HepG2 (cell line): Measurements from ENCODE around the gene MLYCD. TPM values are rescaled to one million over a fixed set of nuclear protein-coding genes. Genes with fewer than 3 reads are reported as not detected.

Experiments
- BORCS8-MEF2B ChIP-seq: sonication (generic); formaldehyde crosslinking; IDR thresholded peaks from 2 replicates; pipeline ENCODE4 v1.8.0; 2022; ENCODE audit warnings: mild to moderate bottlenecking, missing genetic modification reagents
- KLF13 ChIP-seq: sonication (generic); formaldehyde crosslinking; IDR thresholded peaks from 2 replicates; pipeline ENCODE4 v1.4.0; 2020; ENCODE audit warnings: mild to moderate bottlenecking, missing genetic modification reagents
- MBNL3 ChIP-seq: fragments of 250-450 bp; sonication (Bioruptor Pico); conservative IDR thresholded peaks from 2 replicates; pipeline ENCODE4 v1.8.0; 2022; ENCODE audit warnings: mild to moderate bottlenecking, inconsistent platforms
- MEIS1 ChIP-seq: sonication (generic); formaldehyde crosslinking; IDR thresholded peaks from 2 replicates; pipeline ENCODE4 v1.9.0; 2021; ENCODE audit warnings: mild to moderate bottlenecking, missing genetic modification reagents, moderate library complexity, borderline replicate concordance
- SNAPC2 ChIP-seq: sonication (generic); formaldehyde crosslinking; IDR thresholded peaks from 2 replicates; pipeline ENCODE4 v1.8.1; 2022; ENCODE audit warnings: mild to moderate bottlenecking, missing genetic modification reagents
- ZMYM2 ChIP-seq: sonication (generic); formaldehyde crosslinking; IDR thresholded peaks from 2 replicates; pipeline ENCODE4 v1.8.0; 2022; ENCODE audit warnings: mild to moderate bottlenecking, missing genetic modification reagents
- ZNF274 ChIP-seq: sonication (generic); formaldehyde crosslinking; IDR thresholded peaks from 2 replicates; pipeline ENCODE4 v1.5.1; 2020; ENCODE audit warnings: mild to moderate bottlenecking, missing genetic modification reagents
- ZNF441 ChIP-seq: sonication (generic); formaldehyde crosslinking; IDR thresholded peaks from 2 replicates; pipeline ENCODE4 v1.7.0; 2021; ENCODE audit warnings: missing genetic modification reagents, borderline replicate concordance
- polyA plus RNA-seq, 8 experiments: library from polyadenylated mRNA; depleted of rRNA in 3 of 8; stranded (reverse) in 7 of 8; unstranded in 1 of 8; fragments of >200 nt; fragmentation: Illumina TruSeq in 4 of 8; extraction: Trizol in 4 of 8; gene quantifications; 2 replicates each; pipeline versions ENCODE4 v1.2.1 to v1.2.3, GENCODE V29; 2011 to 2016; ENCODE audit warnings: low read depth in 4 of 8, missing spikeins in 1 of 8, mixed read lengths in 1 of 8; ENCODE audit not compliant: insufficient read depth in 1 of 8
- total RNA-seq, 5 experiments: library from RNA; depleted of rRNA; stranded (reverse); fragments of >200 nt; fragmentation: Illumina TruSeq; extraction: Trizol; gene quantifications; 2 replicates each; pipeline ENCODE4 v1.2.3, GENCODE V29; 2016; ENCODE audit warnings: low read depth in 1 of 5
- TF ChIP-seq, protein P1 (sequence below): sonication (generic); formaldehyde crosslinking; IDR thresholded peaks from 2 replicates; pipeline ENCODE4 v1.4.0; 2020; ENCODE audit warnings: mild to moderate bottlenecking, missing genetic modification reagents
- TF ChIP-seq, protein P2 (sequence below): sonication (generic); formaldehyde crosslinking; IDR thresholded peaks from one replicate; pipeline ENCODE4 v1.5.1; 2020; ENCODE audit warnings: mild to moderate bottlenecking, missing genetic modification reagents; ENCODE audit errors: not compliant biosample characterization
- TF ChIP-seq, protein P3 (sequence below): sonication (generic); formaldehyde crosslinking; IDR thresholded peaks from 2 replicates; pipeline ENCODE4 v1.5.0; 2020; ENCODE audit warnings: mild to moderate bottlenecking, low read depth, missing genetic modification reagents, borderline replicate concordance
- TF ChIP-seq, protein P4 (sequence below): sonication (generic); formaldehyde crosslinking; IDR thresholded peaks from 2 replicates; pipeline ENCODE4 v1.4.0; 2020; ENCODE audit warnings: missing genetic modification reagents; ENCODE audit errors: not compliant biosample characterization
- TF ChIP-seq, protein P5 (sequence below): sonication (generic); formaldehyde crosslinking; IDR thresholded peaks from 2 replicates; pipeline ENCODE4 v1.4.0; 2020; ENCODE audit warnings: missing genetic modification reagents

The MLYCD gene
- total and polyA plus RNA-seq, 2 of the 13 experiments (the other 11 are each of a cell fraction or from before 2014, with no cell fraction given): 1.8 to 4.0 TPM

DNA sequence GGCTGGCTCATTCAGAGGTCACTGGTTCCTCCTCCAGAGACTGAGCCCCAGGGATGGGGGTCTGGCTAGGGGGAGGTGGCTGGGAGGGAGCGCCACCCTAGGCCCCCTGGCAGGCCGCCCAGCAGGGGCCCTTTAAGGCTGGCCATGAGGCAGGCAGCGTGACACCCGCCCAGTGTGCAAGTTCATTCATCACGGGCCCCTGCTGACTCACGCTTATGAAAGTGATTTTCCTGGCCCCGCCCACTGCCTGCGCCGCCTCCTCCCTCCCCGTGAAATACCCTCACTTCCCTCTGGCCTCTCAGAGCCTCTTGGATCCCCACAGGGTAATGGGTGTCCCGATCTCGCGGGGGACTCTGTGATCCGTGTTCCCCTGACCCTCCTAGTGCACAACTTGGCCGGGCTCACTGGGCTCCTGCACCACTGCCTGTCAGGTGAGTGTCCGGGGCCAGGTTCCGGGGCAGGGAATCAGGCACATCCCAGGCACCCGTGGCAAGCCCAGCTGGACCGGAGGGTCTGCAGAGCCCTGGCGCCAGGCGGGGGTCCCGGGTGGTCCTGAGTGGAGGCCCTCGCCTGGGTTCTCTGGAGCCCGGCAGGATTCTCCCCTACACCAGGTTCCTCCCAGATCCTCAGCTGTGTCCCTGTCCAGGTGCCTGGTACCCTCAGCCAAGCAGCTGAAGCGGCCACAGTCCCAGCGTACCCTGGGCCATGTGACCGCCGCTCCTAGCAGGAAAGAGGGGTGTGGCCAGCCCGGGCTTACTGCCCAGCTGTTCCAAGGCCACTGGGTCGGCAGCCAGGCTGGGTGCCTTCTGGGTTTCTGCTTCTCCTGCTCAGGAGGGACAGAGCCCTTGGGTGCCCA is 54.3 kb downstream of the MLYCD start, which contains the start of gene OSGIN1 (continued):
- no peak for TF ChIP-seq MEIS1
- no peak; the same call in 1 of the 2 replicates for TF ChIP-seq KLF13 (CRISPR knock-in tag)
- TF ChIP-seq ZMYM2: 0 out of 2 replicates have a peak, but pooled peaks have one; percentile 56
- TF ChIP-seq ZNF441: peak; percentile 29; the same call in 1 of the 2 replicates
- TF ChIP-seq, protein P1, sequence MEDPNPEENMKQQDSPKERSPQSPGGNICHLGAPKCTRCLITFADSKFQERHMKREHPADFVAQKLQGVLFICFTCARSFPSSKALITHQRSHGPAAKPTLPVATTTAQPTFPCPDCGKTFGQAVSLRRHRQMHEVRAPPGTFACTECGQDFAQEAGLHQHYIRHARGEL: 0 out of 2 replicates have a peak, but pooled peaks have one; percentile 42
- no peak for TF ChIP-seq MBNL3 (CRISPR knock-in tag)
- peak; percentile 81 for TF ChIP-seq BORCS8-MEF2B (CRISPR knock-in tag)
- TF ChIP-seq, protein P2, sequence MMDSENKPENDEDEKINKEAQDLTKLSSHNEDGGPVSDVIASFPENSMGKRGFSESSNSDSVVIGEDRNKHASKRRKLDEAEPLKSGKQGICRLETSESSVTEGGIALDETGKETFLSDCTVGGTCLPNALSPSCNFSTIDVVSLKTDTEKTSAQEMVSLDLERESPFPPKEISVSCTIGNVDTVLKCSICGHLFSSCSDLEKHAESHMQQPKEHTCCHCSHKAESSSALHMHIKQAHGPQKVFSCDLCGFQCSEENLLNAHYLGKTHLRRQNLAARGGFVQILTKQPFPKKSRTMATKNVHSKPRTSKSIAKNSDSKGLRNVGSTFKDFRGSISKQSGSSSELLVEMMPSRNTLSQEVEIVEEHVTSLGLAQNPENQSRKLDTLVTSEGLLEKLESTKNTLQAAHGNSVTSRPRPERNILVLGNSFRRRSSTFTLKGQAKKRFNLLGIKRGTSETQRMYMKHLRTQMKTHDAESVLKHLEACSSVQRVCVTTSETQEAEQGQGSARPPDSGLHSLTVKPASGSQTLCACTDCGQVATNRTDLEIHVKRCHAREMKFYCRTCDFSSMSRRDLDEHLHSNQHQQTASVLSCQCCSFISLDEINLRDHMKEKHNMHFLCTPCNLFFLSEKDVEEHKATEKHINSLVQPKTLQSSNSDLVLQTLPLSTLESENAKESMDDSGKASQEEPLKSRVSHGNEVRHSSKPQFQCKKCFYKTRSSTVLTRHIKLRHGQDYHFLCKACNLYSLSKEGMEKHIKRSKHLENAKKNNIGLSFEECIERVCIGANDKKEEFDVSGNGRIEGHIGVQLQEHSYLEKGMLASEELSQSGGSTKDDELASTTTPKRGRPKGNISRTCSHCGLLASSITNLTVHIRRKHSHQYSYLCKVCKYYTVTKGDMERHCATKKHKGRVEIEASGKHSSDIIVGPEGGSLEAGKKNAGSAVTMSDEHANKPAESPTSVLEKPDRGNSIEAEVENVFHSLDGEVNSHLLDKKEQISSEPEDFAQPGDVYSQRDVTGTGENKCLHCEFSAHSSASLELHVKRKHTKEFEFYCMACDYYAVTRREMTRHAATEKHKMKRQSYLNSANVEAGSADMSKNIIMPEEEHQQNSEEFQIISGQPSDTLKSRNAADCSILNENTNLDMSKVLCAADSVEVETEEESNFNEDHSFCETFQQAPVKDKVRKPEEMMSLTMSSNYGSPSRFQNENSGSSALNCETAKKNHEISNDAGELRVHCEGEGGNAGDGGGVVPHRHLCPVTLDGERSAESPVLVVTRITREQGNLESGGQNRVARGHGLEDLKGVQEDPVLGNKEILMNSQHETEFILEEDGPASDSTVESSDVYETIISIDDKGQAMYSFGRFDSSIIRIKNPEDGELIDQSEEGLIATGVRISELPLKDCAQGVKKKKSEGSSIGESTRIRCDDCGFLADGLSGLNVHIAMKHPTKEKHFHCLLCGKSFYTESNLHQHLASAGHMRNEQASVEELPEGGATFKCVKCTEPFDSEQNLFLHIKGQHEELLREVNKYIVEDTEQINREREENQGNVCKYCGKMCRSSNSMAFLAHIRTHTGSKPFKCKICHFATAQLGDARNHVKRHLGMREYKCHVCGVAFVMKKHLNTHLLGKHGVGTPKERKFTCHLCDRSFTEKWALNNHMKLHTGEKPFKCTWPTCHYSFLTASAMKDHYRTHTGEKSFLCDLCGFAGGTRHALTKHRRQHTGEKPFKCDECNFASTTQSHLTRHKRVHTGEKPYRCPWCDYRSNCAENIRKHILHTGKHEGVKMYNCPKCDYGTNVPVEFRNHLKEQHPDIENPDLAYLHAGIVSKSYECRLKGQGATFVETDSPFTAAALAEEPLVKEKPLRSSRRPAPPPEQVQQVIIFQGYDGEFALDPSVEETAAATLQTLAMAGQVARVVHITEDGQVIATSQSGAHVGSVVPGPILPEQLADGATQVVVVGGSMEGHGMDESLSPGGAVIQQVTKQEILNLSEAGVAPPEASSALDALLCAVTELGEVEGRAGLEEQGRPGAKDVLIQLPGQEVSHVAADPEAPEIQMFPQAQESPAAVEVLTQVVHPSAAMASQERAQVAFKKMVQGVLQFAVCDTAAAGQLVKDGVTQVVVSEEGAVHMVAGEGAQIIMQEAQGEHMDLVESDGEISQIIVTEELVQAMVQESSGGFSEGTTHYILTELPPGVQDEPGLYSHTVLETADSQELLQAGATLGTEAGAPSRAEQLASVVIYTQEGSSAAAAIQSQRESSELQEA: peak; percentile 86
- TF ChIP-seq SNAPC2 (CRISPR knock-in tag): no peak
- TF ChIP-seq, protein P3, sequence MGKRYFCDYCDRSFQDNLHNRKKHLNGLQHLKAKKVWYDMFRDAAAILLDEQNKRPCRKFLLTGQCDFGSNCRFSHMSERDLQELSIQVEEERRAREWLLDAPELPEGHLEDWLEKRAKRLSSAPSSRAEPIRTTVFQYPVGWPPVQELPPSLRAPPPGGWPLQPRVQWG (CRISPR knock-in tag): no peak
- TF ChIP-seq, protein P4, sequence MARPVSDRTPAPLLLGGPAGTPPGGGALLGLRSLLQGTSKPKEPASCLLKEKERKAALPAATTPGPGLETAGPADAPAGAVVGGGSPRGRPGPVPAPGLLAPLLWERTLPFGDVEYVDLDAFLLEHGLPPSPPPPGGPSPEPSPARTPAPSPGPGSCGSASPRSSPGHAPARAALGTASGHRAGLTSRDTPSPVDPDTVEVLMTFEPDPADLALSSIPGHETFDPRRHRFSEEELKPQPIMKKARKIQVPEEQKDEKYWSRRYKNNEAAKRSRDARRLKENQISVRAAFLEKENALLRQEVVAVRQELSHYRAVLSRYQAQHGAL (CRISPR knock-in tag): no peak
- TF ChIP-seq ZNF274 (CRISPR knock-in tag): no peak
- TF ChIP-seq, protein P5, sequence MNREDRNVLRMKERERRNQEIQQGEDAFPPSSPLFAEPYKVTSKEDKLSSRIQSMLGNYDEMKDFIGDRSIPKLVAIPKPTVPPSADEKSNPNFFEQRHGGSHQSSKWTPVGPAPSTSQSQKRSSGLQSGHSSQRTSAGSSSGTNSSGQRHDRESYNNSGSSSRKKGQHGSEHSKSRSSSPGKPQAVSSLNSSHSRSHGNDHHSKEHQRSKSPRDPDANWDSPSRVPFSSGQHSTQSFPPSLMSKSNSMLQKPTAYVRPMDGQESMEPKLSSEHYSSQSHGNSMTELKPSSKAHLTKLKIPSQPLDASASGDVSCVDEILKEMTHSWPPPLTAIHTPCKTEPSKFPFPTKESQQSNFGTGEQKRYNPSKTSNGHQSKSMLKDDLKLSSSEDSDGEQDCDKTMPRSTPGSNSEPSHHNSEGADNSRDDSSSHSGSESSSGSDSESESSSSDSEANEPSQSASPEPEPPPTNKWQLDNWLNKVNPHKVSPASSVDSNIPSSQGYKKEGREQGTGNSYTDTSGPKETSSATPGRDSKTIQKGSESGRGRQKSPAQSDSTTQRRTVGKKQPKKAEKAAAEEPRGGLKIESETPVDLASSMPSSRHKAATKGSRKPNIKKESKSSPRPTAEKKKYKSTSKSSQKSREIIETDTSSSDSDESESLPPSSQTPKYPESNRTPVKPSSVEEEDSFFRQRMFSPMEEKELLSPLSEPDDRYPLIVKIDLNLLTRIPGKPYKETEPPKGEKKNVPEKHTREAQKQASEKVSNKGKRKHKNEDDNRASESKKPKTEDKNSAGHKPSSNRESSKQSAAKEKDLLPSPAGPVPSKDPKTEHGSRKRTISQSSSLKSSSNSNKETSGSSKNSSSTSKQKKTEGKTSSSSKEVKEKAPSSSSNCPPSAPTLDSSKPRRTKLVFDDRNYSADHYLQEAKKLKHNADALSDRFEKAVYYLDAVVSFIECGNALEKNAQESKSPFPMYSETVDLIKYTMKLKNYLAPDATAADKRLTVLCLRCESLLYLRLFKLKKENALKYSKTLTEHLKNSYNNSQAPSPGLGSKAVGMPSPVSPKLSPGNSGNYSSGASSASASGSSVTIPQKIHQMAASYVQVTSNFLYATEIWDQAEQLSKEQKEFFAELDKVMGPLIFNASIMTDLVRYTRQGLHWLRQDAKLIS (CRISPR knock-in tag): peak; percentile 89; the same call in 1 of the 2 replicates
